LNCAP (cell line): ENCODE results near the gene TRPC6.

ENCODE experiments used
- TF ChIP-seq, protein P1 (sequence below): fragments of 450-650 bp; IDR thresholded peaks from 2 replicates; pipeline ENCODE4 v1.5.1; 2017; ENCODE audit warnings: mild to moderate bottlenecking

The TRPC6 gene

GRCh38 chr11:101429703-101430540, 153.9 kb downstream of the TRPC6 start:
- TF ChIP-seq, protein P1, sequence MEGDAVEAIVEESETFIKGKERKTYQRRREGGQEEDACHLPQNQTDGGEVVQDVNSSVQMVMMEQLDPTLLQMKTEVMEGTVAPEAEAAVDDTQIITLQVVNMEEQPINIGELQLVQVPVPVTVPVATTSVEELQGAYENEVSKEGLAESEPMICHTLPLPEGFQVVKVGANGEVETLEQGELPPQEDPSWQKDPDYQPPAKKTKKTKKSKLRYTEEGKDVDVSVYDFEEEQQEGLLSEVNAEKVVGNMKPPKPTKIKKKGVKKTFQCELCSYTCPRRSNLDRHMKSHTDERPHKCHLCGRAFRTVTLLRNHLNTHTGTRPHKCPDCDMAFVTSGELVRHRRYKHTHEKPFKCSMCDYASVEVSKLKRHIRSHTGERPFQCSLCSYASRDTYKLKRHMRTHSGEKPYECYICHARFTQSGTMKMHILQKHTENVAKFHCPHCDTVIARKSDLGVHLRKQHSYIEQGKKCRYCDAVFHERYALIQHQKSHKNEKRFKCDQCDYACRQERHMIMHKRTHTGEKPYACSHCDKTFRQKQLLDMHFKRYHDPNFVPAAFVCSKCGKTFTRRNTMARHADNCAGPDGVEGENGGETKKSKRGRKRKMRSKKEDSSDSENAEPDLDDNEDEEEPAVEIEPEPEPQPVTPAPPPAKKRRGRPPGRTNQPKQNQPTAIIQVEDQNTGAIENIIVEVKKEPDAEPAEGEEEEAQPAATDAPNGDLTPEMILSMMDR: no peak

DNA sequence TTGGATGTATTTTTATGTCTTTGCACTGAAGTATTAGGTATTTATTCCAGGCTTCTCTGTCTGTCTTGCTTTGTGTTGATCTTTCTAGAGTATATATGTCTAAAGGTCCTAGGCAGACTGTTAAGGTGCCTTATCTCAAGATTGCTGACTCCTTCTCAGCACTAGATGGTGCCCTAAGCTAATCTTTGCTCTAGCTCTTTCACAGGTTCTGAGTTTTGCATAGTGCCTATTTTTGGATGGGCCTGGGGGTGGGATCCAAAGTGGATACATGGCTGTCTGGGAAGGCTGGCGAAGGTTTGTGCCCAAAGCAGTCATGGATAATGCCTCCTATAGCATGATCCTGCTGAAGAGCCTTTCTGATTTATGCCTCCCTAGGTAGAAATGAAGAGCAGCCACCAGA, 154.9 kb downstream of the TRPC6 start:
- TF ChIP-seq, protein P1: peak; percentile 50; the same call in 1 of the 2 replicates

DNA sequence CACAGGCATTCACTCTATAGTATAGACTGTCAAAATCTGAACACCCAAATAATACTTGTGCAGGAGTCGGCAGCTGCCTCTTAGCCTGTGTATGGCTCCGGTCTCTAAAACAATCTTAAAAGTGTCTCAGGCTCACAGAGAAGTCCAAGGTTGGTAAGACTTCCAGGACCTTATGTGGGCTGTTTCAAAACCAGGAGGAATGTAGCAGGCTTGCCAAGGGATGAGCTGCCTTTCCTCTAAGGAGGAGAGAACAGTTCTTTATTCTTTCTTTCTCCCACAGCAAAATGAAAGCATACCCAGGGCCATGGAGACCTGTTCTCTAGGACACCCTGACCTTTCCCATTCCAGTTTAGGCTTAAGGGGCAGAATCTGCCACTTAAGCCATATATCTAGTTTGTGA, 176.5 kb downstream of the TRPC6 start:
- TF ChIP-seq, protein P1: no peak
